Mammary epithelial cell (primary cell): ENCODE measurements around the gene EXTL2.

Source experiments
- EZH2 ChIP-seq: IDR thresholded peaks from 2 replicates; pipeline ENCODE4 v1.6.1; 2012; ENCODE audit warnings: low read length, inconsistent platforms, borderline replicate concordance
- TF ChIP-seq, protein P1 (sequence below), 2 donors: IDR thresholded peaks in 1 of 2; conservative IDR thresholded peaks in 1 of 2; 2 replicates each; pipeline ENCODE4 v1.5.1; 2011 to 2012; ENCODE audit warnings: inconsistent platforms in 2 of 2, low read length in 2 of 2, mild to moderate bottlenecking in 2 of 2, control low read depth in 1 of 2, low read depth in 1 of 2; ENCODE audit not compliant: insufficient read depth in 1 of 2; ENCODE audit errors: extremely low read depth in 1 of 2

DNA sequence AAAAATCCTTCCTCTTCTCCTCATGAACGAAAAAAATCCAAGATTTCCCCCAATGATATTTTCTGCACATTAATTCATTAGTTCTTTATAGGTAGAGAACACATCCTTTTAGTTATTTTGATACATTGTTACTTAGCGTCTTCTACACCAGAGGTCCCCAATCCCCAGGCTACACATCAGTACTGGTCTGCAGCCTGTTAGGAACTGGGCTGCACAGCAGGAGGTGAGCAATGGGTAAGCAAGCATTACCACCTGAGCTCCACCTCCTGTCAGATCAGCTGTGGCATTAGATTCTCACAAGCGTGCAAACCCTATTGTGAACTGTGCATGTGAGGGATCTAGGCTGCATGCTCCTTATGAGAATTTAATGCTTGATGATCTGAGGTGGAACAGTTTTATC lies 13.0 kb downstream of the EXTL2 start:
- TF ChIP-seq, protein P1, sequence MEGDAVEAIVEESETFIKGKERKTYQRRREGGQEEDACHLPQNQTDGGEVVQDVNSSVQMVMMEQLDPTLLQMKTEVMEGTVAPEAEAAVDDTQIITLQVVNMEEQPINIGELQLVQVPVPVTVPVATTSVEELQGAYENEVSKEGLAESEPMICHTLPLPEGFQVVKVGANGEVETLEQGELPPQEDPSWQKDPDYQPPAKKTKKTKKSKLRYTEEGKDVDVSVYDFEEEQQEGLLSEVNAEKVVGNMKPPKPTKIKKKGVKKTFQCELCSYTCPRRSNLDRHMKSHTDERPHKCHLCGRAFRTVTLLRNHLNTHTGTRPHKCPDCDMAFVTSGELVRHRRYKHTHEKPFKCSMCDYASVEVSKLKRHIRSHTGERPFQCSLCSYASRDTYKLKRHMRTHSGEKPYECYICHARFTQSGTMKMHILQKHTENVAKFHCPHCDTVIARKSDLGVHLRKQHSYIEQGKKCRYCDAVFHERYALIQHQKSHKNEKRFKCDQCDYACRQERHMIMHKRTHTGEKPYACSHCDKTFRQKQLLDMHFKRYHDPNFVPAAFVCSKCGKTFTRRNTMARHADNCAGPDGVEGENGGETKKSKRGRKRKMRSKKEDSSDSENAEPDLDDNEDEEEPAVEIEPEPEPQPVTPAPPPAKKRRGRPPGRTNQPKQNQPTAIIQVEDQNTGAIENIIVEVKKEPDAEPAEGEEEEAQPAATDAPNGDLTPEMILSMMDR (conservative IDR thresholded peaks at IDR 0.05 in 1 of 2, IDR thresholded peaks at IDR 0.05 in 1 of 2; ENCODE audit: extremely low read depth in 1 of 2, insufficient read depth in 1 of 2, low read depth in 1 of 2, low read length in 2 of 2): no peak
- TF ChIP-seq EZH2: no peak
